SJSA1 (cell line): ENCODE measurements around the gene HRH1. TPM values are rescaled to one million over a fixed set of nuclear protein-coding genes. Genes with fewer than 3 reads are reported as not detected.
A peak's percentile ranks its signal among the peaks of the same experiment; 100 is the strongest.

Source experiments
- DNase-seq, 2 experiments: peaks; one replicate each; pipeline ENCODE4 v3.0.0-alpha.2; 2015 to 2020; ENCODE audit warnings: low spot score in 2 of 2, low read depth in 1 of 2
- H3K27ac ChIP-seq: fragments of 250-450 bp; sonication (Bioruptor Pico); 2 replicates; pipeline ENCODE4 v1.5.1; 2020; ENCODE audit warnings: mild to moderate bottlenecking, moderate library complexity
- H3K27me3 ChIP-seq: fragments of 250-450 bp; sonication (Bioruptor Pico); replicated peaks from 2 replicates; pipeline ENCODE4 v1.5.1; 2020; ENCODE audit warnings: mild to moderate bottlenecking, moderate library complexity
- H3K36me3 ChIP-seq: fragments of 250-450 bp; sonication (Bioruptor Pico); 2 replicates; pipeline ENCODE4 v1.5.1; 2020; ENCODE audit warnings: mild to moderate bottlenecking
- H3K4me1 ChIP-seq: fragments of 250-450 bp; sonication (Bioruptor Pico); replicated peaks from 2 replicates; pipeline ENCODE4 v1.6.1; 2021; ENCODE audit warnings: mild to moderate bottlenecking
- H3K4me3 ChIP-seq: fragments of 250-450 bp; sonication (Bioruptor Pico); 2 replicates; pipeline ENCODE4 v1.5.1; 2020; ENCODE audit warnings: mild to moderate bottlenecking
- H3K9me3 ChIP-seq: fragments of 250-450 bp; sonication (Bioruptor Pico); replicated peaks from 2 replicates; pipeline ENCODE4 v1.5.1; 2020; ENCODE audit warnings: mild to moderate bottlenecking
- total RNA-seq: library from RNA; depleted of rRNA; stranded (reverse); fragments of >200 nt; shearing (Covaris generic); gene quantifications from 2 replicates; pipeline ENCODE4 v1.2.3, GENCODE V29; 2014

HRH1 gene
- total RNA-seq, 1 experiment from 2014 or later: 21.9 TPM

DNA sequence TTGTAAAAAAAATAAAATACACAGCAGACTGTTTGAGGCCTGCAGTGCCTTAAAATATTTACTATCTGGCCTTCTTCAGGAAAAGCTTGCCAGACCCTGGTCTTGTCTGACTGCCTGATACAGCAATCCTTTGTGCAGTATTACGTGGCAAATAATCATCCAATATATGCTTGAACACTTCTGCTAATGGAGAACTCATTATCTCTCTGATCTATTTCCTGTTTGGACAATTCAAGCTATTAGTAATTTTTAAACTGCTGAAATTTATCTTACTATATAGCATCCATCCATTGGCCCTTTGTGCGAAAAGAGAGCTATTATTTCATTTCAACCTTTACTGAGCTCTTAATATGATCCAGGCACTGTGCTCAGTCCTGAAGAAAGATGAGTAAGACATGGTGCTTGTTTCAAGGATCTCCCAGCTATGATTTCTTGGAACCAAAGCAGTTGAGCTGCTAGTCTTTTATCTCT lies 133.8 kb downstream of the HRH1 start:
- no peak for DNase-seq
- H3K4me3 ChIP-seq: no peak overlapping the region

DNA sequence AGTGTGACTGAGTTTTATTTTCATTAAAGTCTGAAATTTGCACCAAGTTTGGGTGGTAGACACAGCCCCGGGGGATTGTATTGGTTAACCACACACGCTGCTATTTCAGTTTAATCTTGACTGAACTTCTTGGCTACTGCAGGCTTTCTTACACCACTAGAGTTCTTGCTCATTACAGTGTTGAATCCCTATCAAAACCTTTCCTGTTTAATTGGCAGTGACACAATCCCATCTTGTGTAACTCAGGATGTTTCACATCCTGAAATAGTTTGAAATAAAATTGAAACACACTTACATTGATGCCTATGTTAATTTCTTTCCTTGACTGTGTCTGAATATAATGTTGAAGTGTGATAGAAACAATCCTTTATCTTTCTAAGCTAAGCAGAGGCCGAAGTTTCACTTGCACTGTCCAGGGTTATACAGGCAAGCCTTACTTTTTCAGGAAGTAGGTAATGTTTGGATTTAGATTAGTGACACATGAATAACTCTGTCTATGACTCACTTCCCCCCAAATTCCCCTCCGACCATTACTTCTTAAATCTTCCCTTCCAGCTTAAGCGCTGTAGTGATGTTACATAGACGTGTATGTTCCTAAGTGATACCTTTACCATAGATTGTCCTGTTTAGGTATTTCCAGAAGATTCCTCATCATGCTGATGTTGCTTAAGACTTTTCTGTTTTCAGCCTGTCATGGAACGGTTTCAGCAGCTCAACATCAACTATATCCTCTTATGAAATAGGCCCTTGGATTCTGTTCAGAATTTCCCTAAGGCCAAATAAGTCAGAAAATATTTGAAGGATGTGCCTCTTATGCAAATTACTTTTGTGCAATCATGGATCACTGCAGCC lies 134.7 kb downstream of the HRH1 start:
- H3K9me3 ChIP-seq: no peaks in the 10 kb centered on the region
- H3K4me3 ChIP-seq: no peak overlapping the region
- H3K4me1 ChIP-seq: peaks cover 59% of the 10 kb centered on the region
- peaks cover 35% of the 10 kb centered on the region for H3K36me3 ChIP-seq
- H3K27ac ChIP-seq: peak overlapping the region; percentile 97
- H3K27me3 ChIP-seq: no peaks in the 10 kb centered on the region
- peak; percentile 51 to 92 for DNase-seq

More for the DNA sequence above, 133.8 kb downstream of the HRH1 start:
- H3K36me3 ChIP-seq: peaks cover 41% of the 10 kb centered on the region
- H3K9me3 ChIP-seq: no peaks in the 10 kb centered on the region
- H3K27me3 ChIP-seq: no peaks in the 10 kb centered on the region
- peak overlapping the region; percentile 97 for H3K27ac ChIP-seq
- H3K4me1 ChIP-seq: peaks cover 59% of the 10 kb centered on the region

DNA sequence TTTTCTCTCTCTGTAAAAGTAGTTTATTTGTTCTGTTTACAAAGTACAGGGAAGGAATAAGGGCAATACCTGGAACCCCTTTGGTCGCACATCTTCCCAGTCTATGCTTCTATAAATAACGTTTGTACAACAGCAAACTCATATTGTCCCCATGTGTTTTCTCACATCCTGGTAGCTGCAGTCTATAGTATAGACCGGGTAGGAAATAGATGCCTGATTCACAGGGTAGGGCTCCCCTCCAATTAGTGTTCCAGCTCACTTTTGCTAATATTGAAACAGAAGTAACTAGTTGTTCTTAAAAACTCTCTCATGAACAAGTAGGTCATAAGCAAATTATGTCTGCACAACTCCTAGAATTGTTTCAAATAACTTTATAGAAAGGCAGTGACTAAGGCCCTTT lies 135.6 kb downstream of the HRH1 start:
- no peak overlapping the region for H3K4me3 ChIP-seq
- H3K4me1 ChIP-seq: peaks cover 59% of the 10 kb centered on the region
- no peaks in the 10 kb centered on the region for H3K27me3 ChIP-seq
- H3K27ac ChIP-seq: peak overlapping the region; percentile 97
- H3K9me3 ChIP-seq: no peaks in the 10 kb centered on the region
- DNase-seq: peak in 1 of 2 experiments; percentile 16
- H3K36me3 ChIP-seq: peaks cover 30% of the 10 kb centered on the region

DNA sequence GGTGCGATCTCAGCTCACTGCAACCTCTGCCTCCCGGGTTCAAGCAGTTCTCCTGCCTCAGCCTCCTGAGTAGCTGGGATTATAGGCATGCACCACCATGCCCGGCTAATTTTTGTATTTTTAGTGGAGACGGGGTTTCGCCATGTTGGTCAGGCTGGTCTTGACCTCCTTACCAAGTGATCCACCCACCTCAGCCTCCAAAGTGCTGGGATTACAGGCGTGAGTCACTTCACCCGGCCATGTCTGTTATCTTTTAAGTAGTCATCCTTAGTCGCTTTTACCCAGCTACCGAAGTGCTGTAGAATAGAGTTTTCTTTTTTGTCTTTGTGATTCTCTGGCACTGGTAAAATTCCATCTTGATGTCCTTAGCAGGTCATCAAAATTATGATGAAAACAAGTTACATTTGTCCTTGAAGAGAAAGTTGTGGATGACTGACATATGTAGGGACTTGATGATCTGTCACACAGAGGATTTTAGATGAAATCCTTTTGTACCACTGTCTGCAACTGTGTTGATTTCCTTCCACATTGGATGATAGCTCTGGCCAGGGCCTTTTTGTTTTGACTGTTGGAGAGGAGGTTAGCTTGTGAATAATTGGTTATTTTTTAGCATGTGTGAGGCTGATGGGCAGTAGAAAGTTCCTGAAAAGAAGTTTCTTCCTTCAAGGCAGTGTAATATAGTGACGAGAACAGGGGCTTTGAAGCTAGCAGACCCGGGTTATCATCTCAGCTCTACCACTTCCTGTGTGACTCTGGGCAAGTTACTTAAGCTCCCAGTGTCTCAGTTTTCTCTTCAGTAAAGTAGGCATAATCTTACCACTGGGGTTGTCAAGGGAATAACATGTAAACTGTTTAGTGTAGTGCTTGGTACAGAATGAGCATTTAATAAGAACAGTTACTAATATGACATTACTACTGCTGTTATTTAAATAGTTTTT lies 136.7 kb downstream of the HRH1 start:
- peak; percentile 48 to 58 for DNase-seq
- Histone ChIP-seq H3K27ac (peak overlapping the region; percentile 97), H3K36me3 (peaks cover 22% of the 10 kb centered on the region), H3K4me1 (peaks cover 58% of the 10 kb centered on the region), H3K9me3 (no peaks in the 10 kb centered on the region), H3K4me3 (no peak overlapping the region), H3K27me3 (no peaks in the 10 kb centered on the region)

DNA sequence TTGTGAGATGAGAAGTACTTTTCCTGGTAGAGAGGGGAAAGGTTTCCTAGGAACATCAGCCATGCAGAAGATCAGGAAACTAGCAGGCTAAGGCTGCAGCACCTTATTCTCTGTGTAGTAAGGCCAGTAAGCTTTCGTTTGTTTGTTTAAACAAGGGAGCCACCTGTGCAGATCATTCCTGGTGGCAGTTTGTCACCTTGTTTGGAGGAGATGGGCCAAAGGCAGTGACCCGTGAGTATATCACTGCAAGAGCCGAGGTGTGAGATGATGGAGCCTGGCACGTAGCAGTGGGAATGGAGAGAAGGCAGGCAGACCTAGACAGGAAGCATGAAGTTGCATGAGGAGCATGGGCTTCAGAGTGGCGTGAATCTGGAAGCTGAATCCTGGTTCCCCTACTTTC lies 137.5 kb downstream of the HRH1 start:
- Histone ChIP-seq H3K27me3 (no peaks in the 10 kb centered on the region), H3K27ac (peak overlapping the region; percentile 97), H3K4me3 (no peak overlapping the region), H3K36me3 (peaks cover 22% of the 10 kb centered on the region), H3K9me3 (no peaks in the 10 kb centered on the region), H3K4me1 (peaks cover 62% of the 10 kb centered on the region)
- DNase-seq: peak in 1 of 2 experiments; percentile 24

DNA sequence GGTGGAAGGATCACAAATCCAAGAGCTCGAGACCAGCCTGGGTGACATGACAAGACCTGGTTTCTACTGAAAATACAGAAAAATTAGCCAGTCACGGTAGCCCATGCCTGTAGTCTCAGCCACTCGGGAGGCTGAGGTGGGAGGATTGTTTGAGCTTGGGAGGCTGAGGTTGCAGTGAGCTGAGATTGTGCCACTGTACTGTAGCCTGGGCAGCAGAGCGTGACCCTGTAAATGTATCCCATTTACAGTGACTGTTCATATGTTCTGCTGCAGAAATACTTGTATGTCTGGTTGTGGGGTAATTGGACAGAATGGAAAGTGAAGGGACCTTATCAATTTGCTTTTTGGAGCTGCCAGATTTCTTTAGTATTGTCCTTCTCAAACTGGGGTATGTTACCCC lies 142.8 kb downstream of the HRH1 start:
- Histone ChIP-seq H3K4me3 (no peak overlapping the region), H3K36me3 (peaks cover 34% of the 10 kb centered on the region), H3K4me1 (peaks cover 43% of the 10 kb centered on the region), H3K9me3 (no peaks in the 10 kb centered on the region), H3K27ac (peak overlapping the region; percentile 28), H3K27me3 (no peaks in the 10 kb centered on the region)
- no peak for DNase-seq

DNA sequence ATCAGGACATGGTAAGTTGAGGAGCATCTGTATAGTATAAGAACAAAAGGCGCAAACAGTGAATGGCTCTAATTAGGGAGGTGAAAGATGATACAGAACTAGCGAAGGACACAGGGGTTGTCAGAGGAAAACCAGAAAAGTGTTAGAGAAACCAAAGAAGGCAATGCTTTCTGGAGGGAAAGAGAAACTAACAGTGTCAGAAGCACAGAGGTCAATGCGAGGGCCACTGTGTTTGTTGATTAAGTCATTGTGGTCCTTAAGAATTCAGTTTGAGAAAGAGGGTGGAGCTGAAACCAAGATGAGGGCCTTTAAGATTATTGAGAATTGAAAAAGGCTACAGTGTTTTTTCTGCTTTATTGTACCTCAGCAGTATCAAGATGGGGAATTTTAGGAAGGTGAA lies 146.7 kb downstream of the HRH1 start:
- peak in 1 of 2 experiments; percentile 47 for DNase-seq
- no peaks in the 10 kb centered on the region for H3K9me3 ChIP-seq

DNA sequence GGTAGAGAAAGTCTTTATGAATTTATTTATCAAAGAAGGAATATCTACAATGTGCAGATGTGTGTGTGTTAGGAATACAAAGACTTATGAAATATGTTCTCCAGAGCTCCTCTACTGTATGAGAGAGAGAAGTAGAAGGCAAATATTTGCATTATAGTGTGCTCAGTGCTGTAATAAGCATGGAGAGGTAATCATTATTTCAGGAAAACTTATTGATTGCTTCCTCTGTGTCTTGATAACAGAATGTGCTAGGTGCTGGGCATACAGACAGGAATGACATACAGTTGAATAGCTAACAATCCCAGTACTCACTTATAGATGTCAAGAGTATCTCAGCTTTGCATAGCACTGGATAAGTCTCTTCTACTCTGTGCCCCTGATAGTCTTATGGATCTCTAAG lies 148.2 kb downstream of the HRH1 start:
- Histone ChIP-seq H3K36me3 (peaks cover 74% of the 10 kb centered on the region), H3K9me3 (no peaks in the 10 kb centered on the region), H3K27ac (no peak overlapping the region), H3K4me3 (no peak overlapping the region), H3K4me1 (peaks cover 38% of the 10 kb centered on the region), H3K27me3 (no peaks in the 10 kb centered on the region)
- no peak for DNase-seq

More for the DNA sequence above, 146.7 kb downstream of the HRH1 start:
- Histone ChIP-seq H3K36me3 (peaks cover 59% of the 10 kb centered on the region), H3K27ac (peak overlapping the region; percentile 65), H3K27me3 (no peaks in the 10 kb centered on the region), H3K4me1 (peaks cover 50% of the 10 kb centered on the region), H3K4me3 (no peak overlapping the region)

DNA sequence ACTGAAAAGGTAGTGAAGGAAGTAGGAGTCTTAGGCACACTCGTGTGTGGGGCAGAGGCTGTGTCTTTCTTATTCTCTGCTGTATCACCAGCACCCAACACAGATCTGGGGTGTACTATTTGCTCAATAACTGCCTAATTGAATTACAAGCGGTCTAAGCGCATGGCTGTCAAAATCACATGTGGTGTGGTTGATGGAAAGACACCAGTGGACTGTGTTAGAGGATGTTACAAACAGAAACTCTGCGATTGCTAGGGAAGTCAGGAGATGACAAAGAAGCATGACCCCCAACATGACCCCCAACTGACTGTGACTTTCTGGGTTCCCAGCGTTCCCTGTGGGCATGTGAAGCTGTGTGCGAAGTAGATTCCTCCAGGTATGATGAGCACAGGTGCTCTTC lies 149.9 kb downstream of the HRH1 start:
- peaks cover 77% of the 10 kb centered on the region for H3K36me3 ChIP-seq
- H3K27me3 ChIP-seq: no peaks in the 10 kb centered on the region
- no peak overlapping the region for H3K4me3 ChIP-seq
- no peak overlapping the region for H3K27ac ChIP-seq
- no peaks in the 10 kb centered on the region for H3K9me3 ChIP-seq
- DNase-seq: no peak
- H3K4me1 ChIP-seq: peaks cover 27% of the 10 kb centered on the region

DNA sequence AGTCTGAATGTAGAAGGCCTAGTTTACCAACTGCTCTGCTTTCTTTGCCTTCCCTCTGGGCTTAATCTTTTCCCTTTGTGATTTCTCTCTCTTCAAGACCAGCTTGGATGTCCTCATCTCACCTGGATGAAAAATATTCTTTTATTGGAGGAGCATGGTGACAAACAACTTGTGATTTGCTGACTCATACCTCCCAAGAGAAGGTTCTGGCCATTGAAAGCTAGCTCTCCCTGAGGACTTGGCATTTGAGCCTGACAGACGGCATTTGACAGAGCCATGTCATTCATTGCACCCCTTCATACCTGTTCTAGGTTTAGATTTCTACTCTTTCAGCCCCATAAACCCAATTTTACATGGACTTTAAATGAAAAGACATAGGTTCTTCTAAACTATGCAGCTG lies 151.2 kb downstream of the HRH1 start:
- H3K4me3 ChIP-seq: no peak overlapping the region
- no peak overlapping the region; the same call in 1 of the 2 replicates for H3K27ac ChIP-seq
- DNase-seq: no peak
- peaks cover 20% of the 10 kb centered on the region for H3K4me1 ChIP-seq
- no peaks in the 10 kb centered on the region for H3K9me3 ChIP-seq
- no peaks in the 10 kb centered on the region for H3K27me3 ChIP-seq
- H3K36me3 ChIP-seq: peaks cover 67% of the 10 kb centered on the region

DNA sequence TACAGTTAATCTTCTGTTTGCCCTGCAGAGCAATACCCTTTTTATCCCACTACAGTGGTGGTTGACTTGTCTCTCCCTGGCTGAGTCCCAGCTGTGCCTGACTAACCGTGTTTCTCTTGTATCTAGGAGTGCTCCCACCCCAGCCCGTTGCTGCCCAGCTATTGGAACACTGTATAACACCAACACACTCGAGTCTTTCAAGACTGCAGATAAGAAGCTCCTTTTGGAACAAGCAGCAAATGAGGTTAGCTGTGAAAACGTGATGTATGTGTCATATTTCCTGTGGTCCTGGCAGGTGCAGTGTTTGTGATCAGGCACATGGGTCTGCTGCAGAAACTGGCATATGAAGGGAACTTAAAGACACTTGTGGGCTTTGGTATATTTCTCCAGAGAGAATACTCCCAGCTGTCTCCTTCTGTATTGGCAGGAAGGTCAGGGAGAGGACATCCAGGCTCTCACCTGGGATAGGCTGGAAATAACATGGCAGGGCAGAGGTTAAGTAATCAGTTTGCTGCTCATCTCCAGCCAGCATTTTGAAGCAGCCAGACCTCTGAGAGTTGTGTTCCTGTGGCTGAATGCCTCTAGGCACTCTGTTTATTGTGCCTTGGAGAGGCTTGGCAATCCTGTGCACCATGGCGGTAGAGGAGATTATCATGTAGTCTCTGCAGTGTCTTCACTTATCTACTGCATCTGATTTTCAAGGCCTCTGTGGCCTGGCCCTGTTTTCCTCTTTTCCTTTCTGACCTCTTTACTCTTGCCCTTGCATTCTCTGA lies 152.7 kb downstream of the HRH1 start:
- Histone ChIP-seq H3K9me3 (no peaks in the 10 kb centered on the region), H3K36me3 (peaks cover 68% of the 10 kb centered on the region), H3K27me3 (no peaks in the 10 kb centered on the region), H3K4me1 (peaks cover 10% of the 10 kb centered on the region), H3K27ac (no peak overlapping the region), H3K4me3 (no peak overlapping the region)
- DNase-seq: no peak

DNA sequence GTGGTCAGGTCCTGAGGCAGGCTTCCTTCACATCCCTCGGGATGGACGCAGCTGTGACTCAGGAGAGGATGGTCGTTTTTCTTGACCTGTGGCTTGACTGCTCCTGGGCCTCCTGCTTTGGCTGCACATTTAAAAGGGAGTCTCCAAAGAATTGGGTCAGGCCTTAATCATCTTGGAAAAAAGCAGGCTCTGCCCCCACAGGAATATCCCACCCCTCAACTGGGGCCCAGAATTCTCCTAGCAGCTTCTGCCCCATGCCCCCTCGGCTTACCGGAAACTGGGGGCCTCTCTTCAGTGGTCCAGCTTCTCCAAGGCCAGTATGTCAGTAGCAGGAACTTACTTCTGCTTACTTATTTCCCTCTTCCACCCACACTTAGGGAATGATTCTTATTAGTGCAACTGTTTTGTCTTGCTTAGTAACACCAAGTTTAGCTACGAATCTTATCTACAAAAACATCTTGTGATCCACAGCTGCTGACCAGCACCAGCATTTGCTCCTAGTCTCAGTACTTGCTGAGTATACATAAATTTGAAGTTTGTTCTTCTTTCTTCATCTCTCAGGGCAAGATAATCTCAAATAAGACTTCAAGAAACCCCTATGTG lies 153.6 kb downstream of the HRH1 start:
- H3K9me3 ChIP-seq: no peaks in the 10 kb centered on the region
- no peaks in the 10 kb centered on the region for H3K27me3 ChIP-seq
- no peak overlapping the region for H3K27ac ChIP-seq
- peaks cover 68% of the 10 kb centered on the region for H3K36me3 ChIP-seq
- H3K4me3 ChIP-seq: no peak overlapping the region
- H3K4me1 ChIP-seq: peaks cover 10% of the 10 kb centered on the region
- no peak for DNase-seq

DNA sequence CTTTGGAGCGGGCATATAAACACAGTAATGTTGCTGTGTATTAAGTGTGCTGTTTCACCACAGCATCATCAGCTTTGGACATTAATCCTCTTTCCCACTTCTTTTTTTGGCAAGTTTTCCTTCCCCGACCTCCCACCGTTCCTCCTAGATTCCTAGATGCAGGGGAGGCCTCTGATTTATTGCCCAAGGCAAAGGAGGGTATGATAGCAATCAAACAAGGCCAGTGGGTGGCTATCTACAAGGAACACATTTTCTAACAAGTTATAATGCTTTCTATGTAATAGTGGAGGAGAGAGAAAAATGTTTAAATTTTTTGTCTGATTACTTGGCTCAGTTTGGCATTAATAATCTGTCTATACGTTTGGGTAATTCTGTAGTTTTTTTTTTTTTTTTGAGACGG lies 156.0 kb downstream of the HRH1 start:
- H3K36me3 ChIP-seq: peaks cover 79% of the 10 kb centered on the region
- no peaks in the 10 kb centered on the region for H3K9me3 ChIP-seq
- H3K4me1 ChIP-seq: peaks cover 5% of the 10 kb centered on the region
- H3K4me3 ChIP-seq: no peak overlapping the region
- no peak for DNase-seq
- H3K27me3 ChIP-seq: no peaks in the 10 kb centered on the region
- no peak overlapping the region for H3K27ac ChIP-seq
